Skeletal muscle satellite cell (primary cell): Measurements from ENCODE around the gene SLC29A2. TPM values are rescaled to one million over a fixed set of nuclear protein-coding genes. Genes with fewer than 3 reads are reported as not detected.
A peak's percentile ranks its signal among the peaks of the same experiment; 100 is the strongest.

Source experiments
- H3K27me3 ChIP-seq: 2 replicates; pipeline ENCODE4 v1.7.0; 2013; ENCODE audit warnings: low read length; ENCODE audit not compliant: control insufficient read depth, insufficient read depth
- H3K36me3 ChIP-seq: 2 replicates; pipeline ENCODE4 v1.7.0; 2013; ENCODE audit warnings: mild to moderate bottlenecking, control low read depth, low read length; ENCODE audit not compliant: insufficient read depth
- H3K4me1 ChIP-seq: 2 replicates; pipeline ENCODE4 v1.7.0; 2013; ENCODE audit warnings: low read length; ENCODE audit not compliant: control insufficient read depth, insufficient read depth
- H3K4me2 ChIP-seq: 2 replicates; pipeline ENCODE4 v1.7.0; 2013; ENCODE audit warnings: mild to moderate bottlenecking, low read length
- H3K4me3 ChIP-seq: 2 replicates; pipeline ENCODE4 v1.7.0; 2013; ENCODE audit warnings: low read length
- H3K9ac ChIP-seq: 2 replicates; pipeline ENCODE4 v1.7.0; 2013; ENCODE audit warnings: mild to moderate bottlenecking, low read depth, low read length, moderate library complexity
- H3K9me3 ChIP-seq: replicated peaks from 2 replicates; pipeline ENCODE4 v1.7.0; 2013; ENCODE audit warnings: mild to moderate bottlenecking, control low read depth, low read length
- total RNA-seq: library from RNA; depleted of rRNA; stranded (reverse); fragments of >200 nt; gene quantifications from 2 replicates; pipeline ENCODE4 v1.2.3, GENCODE V29; 2012; rRNA removed

Gene SLC29A2, protein sequence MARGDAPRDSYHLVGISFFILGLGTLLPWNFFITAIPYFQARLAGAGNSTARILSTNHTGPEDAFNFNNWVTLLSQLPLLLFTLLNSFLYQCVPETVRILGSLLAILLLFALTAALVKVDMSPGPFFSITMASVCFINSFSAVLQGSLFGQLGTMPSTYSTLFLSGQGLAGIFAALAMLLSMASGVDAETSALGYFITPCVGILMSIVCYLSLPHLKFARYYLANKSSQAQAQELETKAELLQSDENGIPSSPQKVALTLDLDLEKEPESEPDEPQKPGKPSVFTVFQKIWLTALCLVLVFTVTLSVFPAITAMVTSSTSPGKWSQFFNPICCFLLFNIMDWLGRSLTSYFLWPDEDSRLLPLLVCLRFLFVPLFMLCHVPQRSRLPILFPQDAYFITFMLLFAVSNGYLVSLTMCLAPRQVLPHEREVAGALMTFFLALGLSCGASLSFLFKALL
- under 0.01 and 0.25 TPM in 2 replicates for total RNA-seq

DNA sequence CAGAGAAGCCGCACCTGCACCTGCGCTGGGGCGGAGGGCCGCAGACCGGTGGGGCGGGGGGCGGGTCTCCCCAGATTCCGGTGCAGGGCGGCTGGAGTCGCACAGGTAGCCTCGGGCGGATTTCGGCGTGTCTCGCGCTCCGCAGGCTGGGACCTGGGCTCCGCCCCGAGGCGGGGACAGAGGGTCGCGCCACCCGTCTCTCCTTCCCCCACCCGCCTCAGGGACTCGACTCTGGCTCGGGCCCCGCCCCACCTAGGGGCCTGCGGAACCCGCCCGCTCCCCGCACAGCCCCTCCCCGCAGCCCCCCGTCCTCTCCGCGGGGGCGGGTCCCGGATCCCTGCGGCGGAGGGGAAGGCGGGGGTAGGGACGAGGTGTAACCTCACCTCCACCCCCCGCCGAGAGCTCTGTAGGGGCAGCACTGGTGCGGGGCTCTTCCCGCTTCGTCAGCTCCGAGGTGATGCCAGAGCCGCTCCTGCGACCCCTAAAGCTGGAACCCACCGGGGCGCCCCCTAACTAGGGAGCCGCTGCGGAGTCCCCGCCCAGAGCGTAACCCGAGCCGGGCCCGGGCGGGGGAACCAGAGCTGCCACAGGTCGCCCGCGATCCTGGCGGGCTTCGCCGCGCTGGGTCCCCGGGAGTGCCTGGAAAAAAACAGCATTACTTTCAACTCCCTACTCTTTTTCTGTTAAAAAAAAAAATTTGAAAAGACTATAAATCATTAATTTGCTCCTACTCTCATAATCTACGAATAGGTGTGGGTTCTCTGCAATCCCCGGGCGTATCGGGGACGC lies at the start of gene SLC29A2:
SLC29A2 (minus strand) TSS at position 134 of the 789 bp plus-strand sequence. CDS start 169 bp downstream, outside the sequence.
- no peak within 1 kb of the TSS for H3K9ac ChIP-seq

DNA sequence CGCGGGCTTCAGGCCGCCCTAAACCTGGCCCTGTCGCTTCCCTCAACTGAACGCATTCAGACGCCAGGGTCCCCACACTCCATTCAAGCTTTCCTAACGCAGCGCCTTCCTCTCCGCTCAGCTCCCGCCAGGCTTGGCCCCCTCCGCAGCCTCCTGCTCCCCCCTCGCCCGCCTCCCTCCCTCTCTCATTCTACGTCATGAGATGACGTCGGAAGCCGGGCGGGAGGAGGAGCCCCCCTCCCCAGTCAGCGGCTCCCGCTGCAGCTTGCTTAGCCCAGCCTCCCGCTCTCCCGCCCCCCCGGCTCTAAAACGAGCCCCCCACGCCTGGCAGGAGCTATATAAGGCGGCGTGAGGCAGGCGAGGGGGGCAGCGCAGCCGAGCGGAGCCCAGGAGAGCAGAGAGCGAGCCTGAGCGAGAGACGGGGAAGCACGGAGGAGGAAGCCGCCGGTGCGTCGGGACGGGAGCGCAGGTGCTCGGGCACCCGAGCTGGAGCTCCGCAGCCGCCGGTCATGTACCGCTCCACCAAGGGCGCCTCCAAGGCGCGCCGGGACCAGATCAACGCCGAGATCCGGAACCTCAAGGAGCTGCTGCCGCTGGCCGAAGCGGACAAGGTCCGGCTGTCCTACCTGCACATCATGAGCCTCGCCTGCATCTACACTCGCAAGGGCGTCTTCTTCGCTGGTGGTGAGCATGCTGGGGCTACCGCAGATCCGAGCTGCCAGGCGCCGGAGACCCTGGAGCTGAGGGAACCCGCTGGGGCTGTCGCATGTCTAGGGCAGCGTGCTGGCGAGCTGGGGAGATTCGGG lies 49.3 kb upstream of the SLC29A2 start, which contains the start of gene NPAS4:
NPAS4 (plus strand) TSS at position 365 of the 806 bp plus-strand sequence; CDS start at position 510, 145 bp downstream.
- Histone ChIP-seq H3K9ac (no peak within 1 kb of the TSS), H3K4me1 (peaks cover 11% of the 10 kb centered on the region), H3K27me3 (peaks cover 23% of the 10 kb centered on the region), H3K4me2 (no peak within 1 kb of the TSS), H3K36me3 (no peaks in the 10 kb centered on the region), H3K9me3 (no peaks in the 10 kb centered on the region), H3K4me3 (no peak within 1 kb of the TSS)

More for the DNA sequence above, at the start of gene SLC29A2:
- Histone ChIP-seq H3K36me3 (no peaks in the 10 kb centered on the region), H3K4me2 (peak within 1 kb of the TSS; percentile 85), H3K27me3 (peaks cover 39% of the 10 kb centered on the region), H3K4me3 (peak within 1 kb of the TSS; percentile 58), H3K4me1 (peaks cover 25% of the 10 kb centered on the region), H3K9me3 (no peaks in the 10 kb centered on the region)

DNA sequence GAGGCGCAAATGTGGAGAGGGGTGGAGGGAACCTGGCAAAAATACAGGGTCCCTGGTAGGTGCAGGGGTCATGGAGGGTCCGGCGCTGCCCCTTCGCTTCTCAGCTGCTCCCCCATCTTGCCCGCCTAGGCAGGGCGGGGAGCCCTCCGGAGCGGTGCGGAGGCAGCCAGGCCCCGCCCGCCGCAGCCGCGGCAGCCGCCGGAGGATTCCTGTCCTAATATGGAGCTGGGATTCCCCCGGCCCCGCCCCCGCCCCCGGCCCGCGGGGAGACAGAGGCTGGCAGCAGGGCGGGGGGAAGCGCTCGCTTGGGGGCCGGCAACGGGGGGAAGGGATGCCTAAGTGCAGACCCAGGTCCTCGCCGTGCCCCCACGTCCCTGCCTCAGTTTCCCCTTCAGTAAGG lies 48.3 kb upstream of the SLC29A2 start:
- peaks cover 11% of the 10 kb centered on the region for H3K4me1 ChIP-seq
- no peak overlapping the region for H3K9ac ChIP-seq
- no peak overlapping the region for H3K4me2 ChIP-seq
- H3K36me3 ChIP-seq = no peaks in the 10 kb centered on the region
- H3K4me3 ChIP-seq = no peak overlapping the region
- H3K27me3 ChIP-seq = peaks cover 33% of the 10 kb centered on the region
- no peaks in the 10 kb centered on the region for H3K9me3 ChIP-seq

DNA sequence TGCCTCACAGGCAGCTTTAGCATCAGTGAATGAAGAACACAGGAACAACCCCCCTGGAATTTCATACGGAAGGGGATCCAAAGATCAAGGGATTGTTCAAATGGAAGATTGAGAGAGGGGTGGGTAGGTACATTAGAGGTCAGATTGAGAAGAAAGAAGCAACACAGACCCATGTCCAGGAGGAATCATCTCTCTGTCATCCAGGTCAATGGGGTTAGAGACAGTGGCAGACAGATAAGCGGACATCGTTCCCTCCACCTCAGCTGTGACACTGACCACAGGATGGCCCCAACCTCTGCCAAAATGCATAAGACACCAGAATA lies 47.4 kb upstream of the SLC29A2 start:
- Histone ChIP-seq H3K9ac (no peak overlapping the region), H3K4me3 (no peak overlapping the region), H3K27me3 (peaks cover 41% of the 10 kb centered on the region), H3K4me2 (no peak overlapping the region), H3K4me1 (peaks cover 11% of the 10 kb centered on the region), H3K36me3 (no peaks in the 10 kb centered on the region), H3K9me3 (no peaks in the 10 kb centered on the region)

DNA sequence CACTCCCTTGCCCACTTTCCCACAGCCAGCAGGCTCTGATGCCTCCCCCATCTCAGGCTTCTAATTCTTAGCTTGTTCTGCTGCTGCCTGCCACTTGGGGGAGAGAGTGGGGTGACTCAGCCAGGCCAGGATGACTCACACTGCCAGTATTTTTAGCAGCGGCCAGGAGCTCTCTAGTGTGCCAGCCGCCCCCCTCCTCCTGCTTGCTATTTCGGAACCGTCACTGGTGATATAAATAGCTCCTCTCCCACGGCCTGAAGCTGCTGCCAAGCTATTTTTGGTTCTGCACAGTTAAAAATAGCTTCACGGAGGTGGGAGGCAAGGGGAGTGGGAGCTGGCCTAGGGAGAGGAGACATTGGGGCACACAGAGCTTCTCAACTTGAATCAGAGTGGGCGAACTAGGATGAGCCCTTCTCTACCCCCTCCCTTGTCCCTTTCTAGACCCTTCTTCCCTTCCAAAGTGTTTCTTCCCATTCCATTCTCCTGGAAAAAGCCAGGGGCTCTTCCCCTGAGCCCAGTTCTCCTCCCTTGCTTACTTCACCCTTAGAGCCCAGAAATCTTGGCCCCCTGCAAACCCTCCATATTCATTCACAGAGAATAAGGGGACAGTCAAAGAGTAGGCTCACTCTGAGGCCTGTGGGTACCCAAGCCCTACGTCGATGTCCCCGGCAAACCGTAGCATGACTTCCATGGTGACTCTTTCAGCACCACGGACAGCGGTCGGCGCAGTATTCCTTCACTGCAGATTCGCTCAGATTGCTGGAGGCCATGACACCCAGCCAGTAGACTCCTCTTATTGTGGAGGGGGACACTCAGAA lies 46.8 kb upstream of the SLC29A2 start:
- Histone ChIP-seq H3K36me3 (no peaks in the 10 kb centered on the region), H3K9me3 (no peaks in the 10 kb centered on the region), H3K9ac (no peak overlapping the region), H3K4me1 (peaks cover 11% of the 10 kb centered on the region), H3K27me3 (peaks cover 47% of the 10 kb centered on the region), H3K4me2 (peak overlapping the region; percentile 49), H3K4me3 (no peak overlapping the region)

DNA sequence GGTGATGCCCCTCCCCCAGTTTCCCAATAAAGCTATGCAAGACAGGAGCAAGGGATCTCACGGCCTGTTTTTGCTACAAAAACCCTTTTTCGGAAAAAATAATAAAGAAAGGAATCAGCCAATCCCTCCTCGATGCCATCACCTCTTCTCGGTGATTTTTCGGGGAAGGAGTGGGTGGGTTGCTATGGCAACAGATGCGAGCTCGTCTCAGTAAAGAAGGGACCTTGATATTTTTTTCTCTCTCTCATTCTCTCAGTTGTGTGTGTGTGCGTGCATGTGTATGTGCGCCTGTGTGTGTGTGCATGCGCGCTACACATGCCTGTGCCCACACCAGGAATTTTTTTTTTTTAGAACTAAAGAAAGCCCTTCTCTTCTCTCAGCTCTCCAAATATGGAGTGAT lies 45.4 kb upstream of the SLC29A2 start:
- H3K9ac ChIP-seq = no peak overlapping the region
- no peak overlapping the region for H3K4me3 ChIP-seq
- H3K4me2 ChIP-seq = no peak overlapping the region
- H3K27me3 ChIP-seq = peaks cover 56% of the 10 kb centered on the region
- H3K36me3 ChIP-seq = no peaks in the 10 kb centered on the region
- H3K4me1 ChIP-seq = peaks cover 11% of the 10 kb centered on the region
- H3K9me3 ChIP-seq = no peaks in the 10 kb centered on the region

DNA sequence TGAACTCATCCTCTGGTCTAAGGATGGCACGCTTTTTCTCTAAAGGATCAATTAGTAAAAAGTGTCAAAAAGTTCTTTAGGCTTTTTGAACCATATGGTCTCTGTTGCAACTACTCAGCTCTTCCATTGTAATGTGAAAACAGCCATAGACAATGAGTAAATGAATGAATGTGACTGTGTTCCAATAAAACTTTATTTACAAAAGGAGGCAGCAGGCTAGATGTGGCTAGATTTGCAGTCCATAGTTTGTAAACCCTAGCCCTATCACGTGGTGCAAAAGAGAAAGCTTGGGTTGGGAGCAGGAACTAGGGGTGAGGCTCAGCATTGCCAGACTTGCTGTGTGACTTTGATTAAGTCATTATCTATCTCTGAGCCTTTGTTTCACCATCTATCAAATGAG lies 43.9 kb upstream of the SLC29A2 start:
- H3K4me3 ChIP-seq = no peak overlapping the region
- peaks cover 67% of the 10 kb centered on the region for H3K27me3 ChIP-seq
- no peak overlapping the region for H3K9ac ChIP-seq
- H3K9me3 ChIP-seq = no peaks in the 10 kb centered on the region
- H3K4me2 ChIP-seq = no peak overlapping the region
- H3K4me1 ChIP-seq = peaks cover 11% of the 10 kb centered on the region
- H3K36me3 ChIP-seq = no peaks in the 10 kb centered on the region

DNA sequence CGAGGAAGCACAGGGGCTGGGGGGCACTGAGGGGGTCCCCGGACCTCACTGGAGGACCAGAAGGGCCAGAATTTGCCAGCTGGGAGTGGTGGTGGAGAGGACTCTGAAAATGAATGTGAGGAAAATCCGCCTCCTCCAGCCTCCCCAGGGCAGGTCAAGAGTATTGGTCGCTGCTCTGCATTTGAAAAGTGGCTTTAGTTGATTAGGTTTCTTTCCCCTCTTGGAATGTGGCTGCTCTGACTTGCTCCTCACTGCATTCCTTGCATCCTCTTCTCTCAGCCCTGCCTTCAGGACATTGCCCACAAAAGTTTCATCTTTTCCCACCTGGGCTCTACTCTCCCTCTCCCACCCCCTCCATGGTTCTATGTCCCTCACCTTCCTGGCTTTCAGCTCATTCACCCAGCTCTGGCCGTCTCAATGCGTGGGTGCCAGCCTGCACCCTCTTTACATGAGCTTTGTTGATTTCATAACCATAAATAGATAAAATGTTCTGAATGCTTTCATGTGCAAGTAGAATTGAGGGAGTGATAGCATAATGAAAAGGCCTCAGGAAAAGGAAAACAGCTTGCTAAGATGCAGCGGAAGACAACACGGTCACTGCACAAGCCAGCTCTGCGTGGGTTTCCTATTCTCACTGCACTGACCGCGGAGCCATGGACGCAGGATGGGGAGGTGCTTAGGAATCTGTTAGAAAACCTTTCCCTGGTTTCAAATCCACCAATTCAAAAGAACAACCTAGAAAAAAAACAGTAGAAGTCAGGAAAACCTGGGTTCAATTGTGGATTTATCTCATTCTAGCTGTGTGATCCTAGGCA lies 42.8 kb upstream of the SLC29A2 start:
- peaks cover 70% of the 10 kb centered on the region for H3K27me3 ChIP-seq

DNA sequence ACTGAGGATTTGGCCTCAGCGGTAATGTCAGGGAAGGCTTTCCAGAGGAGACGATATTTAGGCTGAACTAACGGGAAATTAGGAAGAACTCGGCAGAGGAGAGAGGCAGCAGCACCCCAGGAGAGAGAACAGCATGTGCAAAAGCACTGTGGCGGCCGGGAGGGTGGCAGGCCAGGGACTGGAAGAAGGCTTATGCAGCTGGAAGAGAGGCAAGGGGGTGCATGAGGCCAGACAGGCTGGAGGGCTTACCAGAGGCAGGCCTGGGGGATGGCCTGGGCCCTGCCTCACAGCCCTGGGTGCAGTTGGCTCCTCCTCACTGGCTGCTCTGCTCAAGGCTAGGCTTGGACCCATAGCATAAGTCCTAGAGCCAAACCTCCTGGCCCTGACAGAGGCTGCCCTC lies 41.6 kb upstream of the SLC29A2 start:
- Histone ChIP-seq H3K9me3 (no peaks in the 10 kb centered on the region), H3K4me3 (no peak overlapping the region), H3K9ac (no peak overlapping the region), H3K4me1 (peaks cover 7% of the 10 kb centered on the region), H3K36me3 (no peaks in the 10 kb centered on the region), H3K27me3 (peaks cover 66% of the 10 kb centered on the region), H3K4me2 (no peak overlapping the region)

More for the DNA sequence above, 42.8 kb upstream of the SLC29A2 start:
- Histone ChIP-seq H3K4me1 (peaks cover 11% of the 10 kb centered on the region), H3K9ac (no peak overlapping the region), H3K36me3 (no peaks in the 10 kb centered on the region), H3K9me3 (no peaks in the 10 kb centered on the region), H3K4me2 (no peak overlapping the region), H3K4me3 (no peak overlapping the region)

DNA sequence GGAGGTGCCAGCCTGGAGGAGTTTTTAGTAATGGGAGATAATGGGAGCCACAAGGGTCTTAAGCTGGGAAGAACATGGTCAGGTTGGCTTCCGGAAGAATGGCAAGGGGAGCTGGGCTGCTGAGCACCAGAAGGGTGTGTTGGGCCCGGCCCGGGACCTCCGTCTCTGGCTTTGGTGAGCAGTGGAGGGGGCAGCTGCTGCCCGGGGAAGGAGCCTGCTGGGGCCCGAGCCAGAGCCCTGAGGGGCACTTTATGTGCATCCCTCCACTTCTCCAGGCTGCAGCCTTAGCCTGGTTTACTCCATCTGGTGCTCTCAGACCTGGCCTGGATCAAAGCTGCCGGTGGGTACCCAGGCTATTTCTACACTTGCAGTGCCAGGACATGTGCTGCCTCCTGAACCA lies 40.5 kb upstream of the SLC29A2 start:
- peaks cover 66% of the 10 kb centered on the region for H3K27me3 ChIP-seq
- H3K36me3 ChIP-seq = no peaks in the 10 kb centered on the region
- peaks cover 3% of the 10 kb centered on the region for H3K4me1 ChIP-seq

More for the DNA sequence above, 40.5 kb upstream of the SLC29A2 start:
- Histone ChIP-seq H3K4me2 (no peak overlapping the region), H3K4me3 (no peak overlapping the region), H3K9me3 (no peaks in the 10 kb centered on the region), H3K9ac (no peak overlapping the region)
